GOT3 (cell line): Measurements from ENCODE around the gene HNRNPA2B1.
"Not testable (repeated sequence)": the region's sequence is repeated elsewhere in the genome, so short reads cannot be mapped to it uniquely, and the experiment has no call there.

Experiments used
- DNase-seq: peaks from one replicate; lab custom pipeline; 2025; ENCODE audit warnings: mixed read lengths; lab: John Stamatoyannopoulos, UW

HNRNPA2B1 gene

GRCh38 chr7:26165950-26166683 is 34.4 kb downstream of the HNRNPA2B1 start:
- no peak for DNase-seq

- not testable (repeated sequence) for DNase-seq
These were observed 36.7 kb downstream of the HNRNPA2B1 start for GRCh38 chr7:26163804-26164203.

GRCh38 chr7:26162431-26162830 is 38.1 kb downstream of the HNRNPA2B1 start:
- no peak for DNase-seq

- DNase-seq: no peak
These were observed 39.6 kb downstream of the HNRNPA2B1 start for GRCh38 chr7:26160896-26161295.

- DNase-seq: no peak
These were observed 41.3 kb downstream of the HNRNPA2B1 start for GRCh38 chr7:26159243-26159642.

GRCh38 chr7:26157520-26158105 is 42.9 kb downstream of the HNRNPA2B1 start:
- no peak for DNase-seq

GRCh38 chr7:26156451-26157420 is 43.8 kb downstream of the HNRNPA2B1 start:
- no peak for DNase-seq

- DNase-seq: no peak
These were observed 44.8 kb downstream of the HNRNPA2B1 start for GRCh38 chr7:26155531-26156375.

- no peak for DNase-seq
These were observed 46.4 kb downstream of the HNRNPA2B1 start for GRCh38 chr7:26153823-26154783.

- no peak for DNase-seq
These were observed 47.2 kb downstream of the HNRNPA2B1 start for GRCh38 chr7:26153241-26153822.

- DNase-seq: not testable (repeated sequence)
These were observed 47.7 kb downstream of the HNRNPA2B1 start for GRCh38 chr7:26152782-26153240.

GRCh38 chr7:26151953-26152781 is 48.4 kb downstream of the HNRNPA2B1 start, which contains the start of gene NFE2L3:
Gene NFE2L3 (plus strand): TSS chr7:26152198. CDS start chr7:26152499, 301 bp downstream.
- DNase-seq: peak; percentile 25

- no peak for DNase-seq
These were observed 48.9 kb downstream of the HNRNPA2B1 start for GRCh38 chr7:26151650-26151952.

- no peak for DNase-seq
These were observed 49.5 kb downstream of the HNRNPA2B1 start for GRCh38 chr7:26151096-26151495.

GRCh38 chr7:26149391-26149977 is 51.1 kb downstream of the HNRNPA2B1 start:
- DNase-seq: no peak

- not testable (repeated sequence) for DNase-seq
These were observed 52.2 kb downstream of the HNRNPA2B1 start for GRCh38 chr7:26148307-26148700.

- DNase-seq: not testable (repeated sequence)
These were observed 52.8 kb downstream of the HNRNPA2B1 start for GRCh38 chr7:26147646-26148306.

GRCh38 chr7:26147030-26147429 is 53.5 kb downstream of the HNRNPA2B1 start:
- no peak for DNase-seq
